GM06990 (cell line): ENCODE data around the gene CCNL2.
A peak's percentile ranks its signal among the peaks of the same experiment; 100 is the strongest.

Experiments
- DNase-seq: peaks from one replicate; pipeline ENCODE4 v3.0.0-alpha.2; 2011; ENCODE audit not compliant: insufficient read length; ENCODE audit errors: extremely low read depth
- H3K27me3 ChIP-seq: replicated peaks from 2 replicates; pipeline ENCODE4 v1.6.0; 2011; ENCODE audit warnings: low read length; ENCODE audit not compliant: control insufficient read depth, insufficient read depth
- H3K36me3 ChIP-seq: 2 replicates; pipeline ENCODE4 v1.5.1; 2011; ENCODE audit warnings: low read length; ENCODE audit not compliant: control insufficient read depth, insufficient read depth
- H3K4me3 ChIP-seq: replicated peaks from 2 replicates; pipeline ENCODE4 v1.5.1; 2011; ENCODE audit warnings: low read depth, mild to moderate bottlenecking, control low read depth, low read length
- TF ChIP-seq, protein P1 (sequence below): IDR thresholded peaks from 2 replicates; pipeline ENCODE4 v1.5.1; 2011; ENCODE audit warnings: low read length, control low read depth, mild to moderate bottlenecking, inconsistent platforms; ENCODE audit not compliant: insufficient read depth, poor library complexity, severe bottlenecking

The CCNL2 gene

DNA sequence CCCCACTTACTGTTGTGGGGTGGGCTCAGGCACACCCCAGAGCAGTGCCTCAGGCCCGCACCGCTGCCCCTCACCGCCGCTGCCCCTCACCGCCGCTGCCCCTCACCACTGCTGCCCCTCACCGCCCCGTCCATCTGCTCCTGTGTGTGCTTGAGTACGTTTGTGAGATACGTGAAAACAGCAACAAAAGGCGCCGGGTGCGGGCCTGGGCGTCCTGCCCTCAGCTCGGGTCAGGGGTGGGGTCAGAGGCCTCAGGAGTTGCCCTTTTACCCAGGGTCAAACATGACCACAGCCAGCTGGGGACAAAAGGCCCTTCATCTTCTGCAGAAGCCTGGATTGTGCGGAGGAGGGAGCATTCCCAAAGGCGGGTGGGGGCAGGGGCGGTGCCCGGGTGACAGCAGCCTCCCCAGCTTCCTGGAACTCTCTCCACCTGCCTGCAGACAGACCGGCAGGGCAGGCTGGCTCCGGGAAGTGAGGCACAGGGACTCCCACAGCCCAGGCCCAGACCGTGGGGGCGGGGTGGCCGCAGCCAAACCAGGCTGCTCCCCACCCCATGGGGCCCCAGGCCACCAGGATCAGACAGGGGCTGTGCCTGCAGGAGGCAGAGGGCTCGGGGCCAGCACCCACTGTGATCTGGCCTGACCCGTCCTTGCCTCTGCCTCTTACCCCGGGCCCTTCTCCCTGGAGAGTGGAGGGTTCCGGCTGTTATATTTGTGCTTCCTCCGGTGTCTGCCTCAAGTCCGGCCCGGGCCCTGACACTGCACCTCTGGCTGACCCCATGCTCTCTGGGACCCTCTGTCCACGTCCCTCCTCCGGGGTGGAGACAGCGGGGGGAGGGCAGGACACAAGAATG, 34.0 kb upstream of the CCNL2 start:
- Histone ChIP-seq H3K36me3 (no peaks in the 10 kb centered on the region), H3K4me3 (0 out of 2 replicates have a peak overlapping the region, but pooled peaks have one; percentile 6), H3K27me3 (no peaks in the 10 kb centered on the region; the same call in 1 of the 2 replicates)
- no peak for DNase-seq
- TF ChIP-seq, protein P1, sequence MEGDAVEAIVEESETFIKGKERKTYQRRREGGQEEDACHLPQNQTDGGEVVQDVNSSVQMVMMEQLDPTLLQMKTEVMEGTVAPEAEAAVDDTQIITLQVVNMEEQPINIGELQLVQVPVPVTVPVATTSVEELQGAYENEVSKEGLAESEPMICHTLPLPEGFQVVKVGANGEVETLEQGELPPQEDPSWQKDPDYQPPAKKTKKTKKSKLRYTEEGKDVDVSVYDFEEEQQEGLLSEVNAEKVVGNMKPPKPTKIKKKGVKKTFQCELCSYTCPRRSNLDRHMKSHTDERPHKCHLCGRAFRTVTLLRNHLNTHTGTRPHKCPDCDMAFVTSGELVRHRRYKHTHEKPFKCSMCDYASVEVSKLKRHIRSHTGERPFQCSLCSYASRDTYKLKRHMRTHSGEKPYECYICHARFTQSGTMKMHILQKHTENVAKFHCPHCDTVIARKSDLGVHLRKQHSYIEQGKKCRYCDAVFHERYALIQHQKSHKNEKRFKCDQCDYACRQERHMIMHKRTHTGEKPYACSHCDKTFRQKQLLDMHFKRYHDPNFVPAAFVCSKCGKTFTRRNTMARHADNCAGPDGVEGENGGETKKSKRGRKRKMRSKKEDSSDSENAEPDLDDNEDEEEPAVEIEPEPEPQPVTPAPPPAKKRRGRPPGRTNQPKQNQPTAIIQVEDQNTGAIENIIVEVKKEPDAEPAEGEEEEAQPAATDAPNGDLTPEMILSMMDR = no peak

DNA sequence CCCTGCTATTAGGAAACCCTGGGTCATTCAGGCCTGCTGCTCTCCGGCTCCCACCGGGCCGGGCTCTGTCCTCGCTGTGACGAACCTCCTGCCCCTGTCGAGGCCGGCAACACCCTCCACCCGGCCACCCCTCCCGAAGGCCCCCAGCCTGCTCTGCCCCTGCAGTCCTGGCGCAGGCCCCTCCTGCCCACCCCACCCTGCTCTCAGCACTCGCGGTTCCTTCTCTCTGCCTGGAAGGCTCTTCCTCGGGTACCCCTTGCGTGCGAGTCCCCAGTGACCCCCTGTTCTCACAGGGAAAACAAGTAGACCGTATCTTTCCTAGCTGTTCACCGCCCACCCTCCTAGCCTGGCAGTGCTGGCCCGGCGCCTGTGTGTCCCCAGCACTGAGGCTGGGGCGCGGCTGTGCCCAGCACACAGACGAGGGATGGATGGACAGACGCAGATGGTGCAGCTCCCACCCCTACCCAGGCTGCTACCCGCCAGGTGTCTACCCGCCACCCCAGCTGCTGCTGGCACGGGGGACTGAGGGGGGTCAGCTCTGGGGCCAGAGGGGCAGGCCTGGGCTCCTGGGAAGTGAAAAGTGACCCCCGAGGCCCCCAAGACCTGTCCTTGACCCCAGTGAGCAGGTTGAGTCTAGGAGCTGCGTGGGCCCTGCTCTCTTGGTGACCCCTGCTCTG, 33.3 kb upstream of the CCNL2 start:
- TF ChIP-seq, protein P1 = no peak
- H3K27me3 ChIP-seq = no peaks in the 10 kb centered on the region; the same call in 1 of the 2 replicates
- no peak overlapping the region for H3K4me3 ChIP-seq
- DNase-seq = no peak
- no peaks in the 10 kb centered on the region for H3K36me3 ChIP-seq

DNA sequence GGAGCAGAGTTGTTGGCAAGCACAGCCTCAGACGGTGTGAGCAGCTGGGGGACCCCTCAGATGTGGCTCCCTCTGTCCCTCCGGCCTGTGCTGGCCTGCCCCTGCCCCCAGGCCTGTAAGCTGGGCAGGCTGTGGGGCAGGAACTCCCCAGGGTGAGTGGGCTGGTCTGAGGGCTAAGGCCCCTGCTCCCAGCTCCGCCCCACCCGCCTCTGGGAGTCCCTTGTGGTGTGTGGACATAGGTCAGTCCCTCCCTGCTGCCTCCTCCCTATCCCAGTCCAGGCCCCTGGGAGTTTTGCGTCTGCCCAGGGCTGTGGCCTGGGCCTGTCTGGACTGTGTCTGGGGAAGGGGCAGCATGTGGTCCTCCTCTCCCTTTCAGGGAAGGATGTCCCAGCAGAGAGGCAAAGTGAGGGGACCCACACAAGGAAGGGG, 32.7 kb upstream of the CCNL2 start:
- Histone ChIP-seq H3K27me3 (no peaks in the 10 kb centered on the region; the same call in 1 of the 2 replicates), H3K36me3 (no peaks in the 10 kb centered on the region), H3K4me3 (no peak overlapping the region)
- TF ChIP-seq, protein P1 = no peak
- no peak for DNase-seq

DNA sequence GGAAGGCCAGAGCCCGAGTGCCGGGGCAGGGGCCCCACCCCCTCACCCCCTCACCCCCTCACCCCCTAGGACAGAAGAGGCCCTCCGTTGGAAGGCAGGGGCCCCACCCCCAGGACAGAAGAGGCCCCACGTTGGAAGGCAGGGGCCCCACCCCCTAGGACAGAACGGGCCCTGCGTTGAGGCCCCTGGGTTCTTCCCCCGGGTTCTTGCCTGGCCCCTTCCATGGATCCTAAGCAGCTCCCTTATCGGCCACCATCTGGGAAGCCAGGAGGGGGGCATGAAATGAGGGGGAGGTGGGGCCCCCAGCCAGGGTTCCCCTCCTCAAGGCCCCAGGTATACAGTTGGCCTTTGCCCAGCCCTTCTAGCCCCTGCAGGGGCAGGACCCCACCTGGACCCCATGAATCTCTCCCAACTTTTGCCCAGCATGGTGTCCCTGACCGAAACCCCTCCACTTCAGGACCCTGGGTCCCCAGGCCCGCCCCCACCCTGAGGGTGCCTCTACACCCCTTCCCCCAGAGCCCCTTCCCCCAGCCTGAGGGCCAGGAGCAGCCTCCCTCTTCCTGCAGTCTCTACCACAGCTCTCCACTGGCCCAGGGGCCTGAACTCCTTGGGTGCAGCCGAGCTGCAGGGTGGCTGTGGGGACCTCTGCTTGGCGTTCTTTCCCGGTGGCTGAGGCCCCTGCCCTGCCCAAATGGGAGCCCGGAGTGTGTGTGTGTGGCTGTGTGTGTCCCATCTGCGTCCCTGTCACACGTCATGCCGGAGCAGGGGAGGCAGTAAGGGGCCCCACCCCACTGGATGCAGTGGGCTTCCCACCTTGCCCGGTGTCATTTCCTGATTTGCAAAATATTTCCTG, 32.1 kb upstream of the CCNL2 start:
- H3K36me3 ChIP-seq = no peaks in the 10 kb centered on the region
- H3K4me3 ChIP-seq = no peak overlapping the region
- DNase-seq = no peak
- no peaks in the 10 kb centered on the region; the same call in 1 of the 2 replicates for H3K27me3 ChIP-seq
- TF ChIP-seq, protein P1 = no peak

DNA sequence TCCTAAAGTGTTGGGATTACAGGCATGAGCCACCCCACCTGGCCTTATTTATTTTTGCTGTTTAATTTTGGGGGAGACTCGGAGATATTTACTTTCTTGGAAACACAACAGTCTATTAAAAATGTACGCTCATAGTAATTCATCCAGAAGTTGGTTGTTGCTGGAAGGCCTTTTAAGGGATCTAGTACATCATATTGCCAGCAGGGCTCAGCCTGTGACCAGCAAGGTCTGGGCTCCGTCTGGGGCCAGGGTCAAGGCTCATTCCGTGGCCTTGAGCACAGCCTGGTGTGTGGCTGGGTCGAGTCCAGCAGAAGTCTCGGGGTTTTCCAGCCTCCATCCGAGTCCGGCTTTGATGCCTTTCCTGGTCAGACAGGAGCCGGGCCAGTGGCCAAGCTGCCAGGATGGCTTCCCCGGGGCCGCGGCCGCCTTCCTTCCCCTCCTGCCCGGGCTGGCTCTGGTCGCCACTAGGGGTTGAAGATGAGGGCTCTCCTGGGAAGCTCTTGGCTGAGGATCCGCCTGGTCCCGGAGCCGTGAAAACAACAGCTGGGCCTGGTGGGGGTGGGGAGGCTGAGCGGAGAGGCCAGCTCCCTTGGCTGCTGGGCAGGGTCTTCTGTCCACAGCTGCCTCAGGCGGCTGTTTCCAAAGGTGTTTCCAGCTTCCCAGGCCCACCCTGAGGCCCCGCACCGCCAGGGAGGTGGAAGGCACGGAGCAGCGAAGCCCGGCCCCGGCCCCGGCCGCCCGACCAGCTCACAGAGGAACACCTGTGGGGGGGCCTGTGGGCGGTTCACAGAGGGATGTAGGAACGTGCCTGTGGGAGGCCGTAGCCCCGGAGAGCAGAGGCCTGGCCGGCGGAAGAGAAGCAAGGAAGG, 31.2 kb upstream of the CCNL2 start:
- Histone ChIP-seq H3K27me3 (no peaks in the 10 kb centered on the region; the same call in 1 of the 2 replicates), H3K4me3 (no peak overlapping the region), H3K36me3 (no peaks in the 10 kb centered on the region)
- DNase-seq = no peak
- TF ChIP-seq, protein P1 = no peak
